GM12865 (cell line): ENCODE results near the gene PAAF1.

Source experiments
- DNase-seq: peaks from one replicate; pipeline ENCODE4 v3.0.0; 2010; ENCODE audit warnings: low read depth
- H3K4me3 ChIP-seq: 2 replicates; pipeline ENCODE4 v1.5.1; 2011; ENCODE audit warnings: mild to moderate bottlenecking, low read depth, low read length, control low read depth
- CTCF ChIP-seq: IDR thresholded peaks from 2 replicates; pipeline ENCODE4 v1.5.1; 2011; ENCODE audit warnings: low read length, control low read depth, low read depth, inconsistent platforms; ENCODE audit not compliant: insufficient read depth; ENCODE audit errors: missing control alignments

Gene PAAF1

GRCh38 chr11:73883856-73884255, 7.1 kb downstream of the PAAF1 start:
- no peak for DNase-seq
- TF ChIP-seq CTCF = no peak
- no peak overlapping the region for H3K4me3 ChIP-seq

- no peak for TF ChIP-seq CTCF
- no peak for DNase-seq
- H3K4me3 ChIP-seq = no peak overlapping the region
These were observed 11.4 kb downstream of the PAAF1 start for GRCh38 chr11:73888244-73888643.

DNA sequence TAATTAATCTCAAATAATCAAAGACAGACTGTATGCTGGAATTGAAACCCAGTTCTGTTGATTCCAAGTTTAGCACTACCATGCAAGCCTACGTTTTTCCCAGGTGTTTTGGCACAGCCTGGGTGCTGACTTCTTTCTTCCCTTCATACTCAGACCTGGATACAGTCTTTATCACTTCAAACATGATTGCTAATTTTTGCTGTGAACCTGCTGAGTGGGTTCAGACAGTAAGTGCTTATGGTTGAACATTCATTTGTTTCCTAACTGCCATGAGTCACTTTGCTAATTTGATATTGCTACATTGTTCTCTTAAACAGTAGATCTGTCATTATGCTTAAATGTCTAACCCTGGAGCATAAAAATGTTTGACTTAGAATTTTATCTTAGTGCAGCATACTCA, 12.2 kb downstream of the PAAF1 start:
- H3K4me3 ChIP-seq = no peak overlapping the region
- DNase-seq = no peak
- TF ChIP-seq CTCF = no peak

DNA sequence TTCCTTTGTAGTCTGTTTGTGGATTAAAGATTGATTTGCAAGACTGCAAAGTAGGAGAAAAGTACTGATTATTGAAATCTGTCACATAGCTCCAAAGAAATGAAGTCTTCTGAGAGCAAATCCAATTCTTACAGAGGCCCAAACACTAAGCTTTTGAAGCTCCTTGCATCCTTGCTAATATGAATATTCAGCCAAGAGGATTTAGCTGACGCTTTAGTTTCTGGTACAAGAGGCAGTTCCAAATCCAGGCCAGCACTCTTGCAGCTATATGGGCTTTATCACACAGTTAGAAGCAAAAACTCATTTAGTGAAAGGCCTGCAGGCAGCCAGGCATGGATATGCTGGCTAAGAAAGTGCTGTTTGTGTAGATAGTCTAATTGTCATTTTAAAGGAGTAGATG, 12.7 kb downstream of the PAAF1 start:
- no peak for TF ChIP-seq CTCF
- no peak for DNase-seq
- H3K4me3 ChIP-seq = no peak overlapping the region

DNA sequence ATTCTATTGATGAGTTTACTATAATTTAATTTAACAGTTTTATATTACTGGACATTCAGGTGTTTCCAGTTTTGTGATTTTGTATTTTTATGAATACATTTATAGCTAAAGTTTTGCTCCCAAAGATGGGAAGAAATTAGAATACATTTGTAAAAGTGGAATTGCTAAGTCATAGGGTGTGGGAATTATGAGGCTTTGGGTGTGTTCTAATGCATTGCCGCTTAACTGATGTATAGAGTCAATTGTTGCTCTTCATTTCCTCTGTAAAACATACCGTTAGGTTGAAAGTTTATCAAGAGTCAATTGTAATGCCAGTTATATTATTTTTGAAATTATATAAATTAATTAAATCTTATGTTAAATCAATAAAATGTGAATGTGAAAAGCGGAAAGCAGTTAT, 16.2 kb downstream of the PAAF1 start:
- no peak for DNase-seq
- no peak for TF ChIP-seq CTCF
- no peak overlapping the region for H3K4me3 ChIP-seq

DNA sequence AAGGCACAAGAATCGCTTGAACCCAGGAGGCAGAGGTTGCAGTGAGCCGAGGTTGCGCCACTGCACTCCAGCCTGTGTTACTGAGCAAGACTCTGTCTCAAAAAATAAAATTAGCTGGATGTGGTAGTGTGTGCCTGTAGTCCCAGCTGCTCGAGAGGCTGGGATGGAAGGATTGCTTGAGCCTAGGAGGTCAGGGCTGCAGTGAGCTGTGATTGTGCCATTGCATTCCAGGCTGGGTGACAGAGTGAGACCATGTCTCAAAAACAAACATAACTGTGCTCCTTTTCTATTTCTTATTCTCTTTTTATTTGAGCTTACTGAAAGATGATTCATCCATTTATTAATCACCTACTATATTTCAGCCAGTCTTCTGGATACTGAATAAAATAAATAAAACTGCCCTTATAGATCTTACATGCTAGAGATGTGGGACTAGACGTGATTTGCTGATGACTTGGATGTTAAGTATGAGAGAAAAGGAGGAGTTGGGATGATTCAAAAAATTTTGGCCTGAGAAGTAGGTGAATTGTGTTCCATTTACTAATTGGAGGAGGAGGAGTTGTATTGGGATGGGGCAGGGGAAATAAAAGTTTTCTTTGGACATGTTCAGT, 18.0 kb downstream of the PAAF1 start:
- TF ChIP-seq CTCF = no peak
- no peak for DNase-seq
- no peak overlapping the region for H3K4me3 ChIP-seq

DNA sequence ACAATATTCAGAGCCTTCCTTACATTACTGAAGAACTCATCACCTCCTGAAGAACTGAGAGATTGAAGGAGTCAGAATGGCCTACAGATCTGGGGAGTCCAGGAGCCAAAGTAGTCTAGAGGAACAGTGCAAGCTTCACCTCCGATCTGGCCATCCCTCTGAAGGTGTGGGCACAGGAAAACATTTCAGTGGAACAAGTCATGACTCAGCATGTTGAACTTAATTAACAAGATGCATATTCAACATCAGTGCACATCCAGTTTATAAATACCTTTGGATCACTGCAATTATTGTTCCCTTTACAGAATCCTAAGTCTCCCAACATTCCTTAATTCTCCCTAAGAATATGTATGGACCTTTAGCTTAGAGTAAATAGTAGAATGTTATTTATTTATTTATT, 25.5 kb downstream of the PAAF1 start:
- DNase-seq = no peak
- TF ChIP-seq CTCF = no peak
- H3K4me3 ChIP-seq = no peak overlapping the region
